Adipocyte (in vitro differentiated cells): ENCODE measurements around the gene PTGDR.

Experiments
- DNase-seq: peaks from one replicate; pipeline ENCODE4 v3.0.0-alpha.2; 2015; ENCODE audit warnings: low read depth
- H3K27me3 ChIP-seq: replicated peaks from 2 replicates; pipeline ENCODE4 v1.7.0; 2013; ENCODE audit warnings: mild to moderate bottlenecking, low read length, moderate library complexity; ENCODE audit not compliant: control insufficient read depth, insufficient read depth
- H3K36me3 ChIP-seq: 2 replicates; pipeline ENCODE4 v1.7.0; 2013; ENCODE audit warnings: low read length, mild to moderate bottlenecking, moderate library complexity; ENCODE audit not compliant: control insufficient read depth, insufficient read depth, severe bottlenecking
- H3K4me1 ChIP-seq: 2 replicates; pipeline ENCODE4 v1.7.0; 2013; ENCODE audit warnings: mild to moderate bottlenecking, low read length, moderate library complexity; ENCODE audit not compliant: control insufficient read depth, insufficient read depth
- H3K4me3 ChIP-seq: 2 replicates; pipeline ENCODE4 v1.7.0; 2013; ENCODE audit warnings: mild to moderate bottlenecking, low read length, moderate library complexity
- H3K9ac ChIP-seq: 2 replicates; pipeline ENCODE4 v1.7.0; 2013; ENCODE audit warnings: mild to moderate bottlenecking, low read length, moderate library complexity
- H3K9me3 ChIP-seq: 2 replicates; pipeline ENCODE4 v1.7.0; 2013; ENCODE audit warnings: mild to moderate bottlenecking, low read length, moderate library complexity; ENCODE audit not compliant: control insufficient read depth

Gene PTGDR

DNA sequence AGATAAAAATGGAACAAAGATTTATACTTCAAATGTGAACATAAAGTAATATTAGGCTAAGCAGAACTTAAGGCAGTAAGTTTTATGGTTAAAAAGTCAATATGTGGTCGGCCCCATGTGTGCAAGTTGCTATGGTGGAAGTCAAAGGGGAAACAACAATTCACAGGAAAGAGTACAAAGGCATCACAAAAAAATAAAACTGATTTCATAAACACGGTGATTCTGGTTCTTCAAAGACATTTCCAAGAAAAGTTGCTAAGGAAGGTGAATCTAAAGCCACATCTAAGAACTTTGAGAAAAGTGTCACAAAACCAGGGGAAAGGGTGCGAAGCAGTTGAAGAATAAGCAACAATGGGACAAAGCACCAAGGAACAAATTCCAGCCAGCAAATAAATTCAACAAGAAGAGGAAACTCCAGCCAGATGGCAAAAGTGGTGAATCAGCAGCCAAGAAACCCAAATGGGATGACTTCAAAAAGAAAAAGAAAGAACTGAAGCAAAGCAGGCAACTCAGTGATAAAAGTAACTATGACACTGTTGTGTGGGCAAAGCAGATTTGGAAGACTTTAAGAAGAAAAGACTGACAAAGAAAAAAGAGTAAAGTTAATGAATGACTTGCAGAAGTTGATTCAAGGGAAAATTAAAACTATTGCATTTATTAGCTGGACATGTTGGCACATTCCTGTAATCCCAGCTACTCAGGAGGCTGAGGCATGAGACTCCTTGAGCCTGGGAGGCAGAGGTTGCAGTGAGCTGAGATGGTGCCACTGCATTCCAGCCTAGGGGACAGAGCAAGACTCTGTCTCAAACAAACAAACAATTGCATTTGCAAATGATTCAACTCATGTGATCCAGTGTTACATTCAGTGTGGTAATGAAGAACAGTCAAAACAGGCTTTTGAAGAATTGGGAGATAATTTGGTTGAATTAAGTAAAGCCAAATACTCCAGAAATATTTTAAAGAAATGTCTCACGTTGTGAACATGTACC, 19.5 kb downstream of the PTGDR start:
- H3K36me3 ChIP-seq: no peaks in the 10 kb centered on the region
- no peaks in the 10 kb centered on the region for H3K9me3 ChIP-seq
- H3K4me1 ChIP-seq: peaks cover 19% of the 10 kb centered on the region
- peak; percentile 32 for DNase-seq
- H3K9ac ChIP-seq: no peak overlapping the region
- no peaks in the 10 kb centered on the region for H3K27me3 ChIP-seq
- H3K4me3 ChIP-seq: no peak overlapping the region

- Histone ChIP-seq H3K4me1 (no peaks in the 10 kb centered on the region), H3K9ac (no peak overlapping the region), H3K9me3 (no peaks in the 10 kb centered on the region), H3K27me3 (no peaks in the 10 kb centered on the region), H3K4me3 (no peak overlapping the region), H3K36me3 (no peaks in the 10 kb centered on the region)
- DNase-seq: no peak
Observed at GRCh38 chr14:52296378-52296777, 28.9 kb downstream of the PTGDR start.

- Histone ChIP-seq H3K27me3 (no peaks in the 10 kb centered on the region), H3K36me3 (no peaks in the 10 kb centered on the region), H3K9me3 (no peaks in the 10 kb centered on the region), H3K9ac (no peak overlapping the region), H3K4me3 (no peak overlapping the region), H3K4me1 (no peaks in the 10 kb centered on the region)
- no peak for DNase-seq
Observed at GRCh38 chr14:52298795-52299194, 31.3 kb downstream of the PTGDR start.

DNA sequence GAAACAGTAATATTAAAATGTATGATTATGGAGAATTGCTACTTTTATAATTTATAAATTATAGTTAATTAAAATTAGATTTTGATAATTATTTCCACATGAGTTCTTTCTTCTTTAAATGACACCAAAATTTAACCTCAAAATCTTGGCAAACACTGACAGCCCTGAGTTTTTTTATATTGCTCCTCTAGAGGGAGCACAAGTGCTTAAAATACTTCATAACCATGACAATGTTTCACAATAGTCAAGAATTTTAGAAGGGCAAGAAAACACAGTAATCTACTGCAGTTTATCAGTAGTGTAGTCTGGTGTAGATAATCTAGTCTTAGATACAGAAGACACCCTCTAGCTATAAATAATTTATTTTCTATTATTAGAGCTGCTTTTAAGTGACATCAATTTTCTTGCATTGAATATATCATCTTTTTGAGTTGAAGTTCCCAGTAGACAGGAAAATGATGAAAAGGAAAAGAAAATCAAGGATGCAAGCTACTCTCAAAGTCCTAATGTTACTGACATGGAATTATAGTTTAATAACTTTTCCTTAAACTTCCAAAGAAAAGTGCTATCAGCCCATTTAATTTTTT, 32.3 kb downstream of the PTGDR start:
- Histone ChIP-seq H3K36me3 (no peaks in the 10 kb centered on the region), H3K9me3 (no peaks in the 10 kb centered on the region), H3K27me3 (no peaks in the 10 kb centered on the region), H3K9ac (no peak overlapping the region), H3K4me3 (no peak overlapping the region), H3K4me1 (peaks cover 3% of the 10 kb centered on the region)
- DNase-seq: peak; percentile 89

DNA sequence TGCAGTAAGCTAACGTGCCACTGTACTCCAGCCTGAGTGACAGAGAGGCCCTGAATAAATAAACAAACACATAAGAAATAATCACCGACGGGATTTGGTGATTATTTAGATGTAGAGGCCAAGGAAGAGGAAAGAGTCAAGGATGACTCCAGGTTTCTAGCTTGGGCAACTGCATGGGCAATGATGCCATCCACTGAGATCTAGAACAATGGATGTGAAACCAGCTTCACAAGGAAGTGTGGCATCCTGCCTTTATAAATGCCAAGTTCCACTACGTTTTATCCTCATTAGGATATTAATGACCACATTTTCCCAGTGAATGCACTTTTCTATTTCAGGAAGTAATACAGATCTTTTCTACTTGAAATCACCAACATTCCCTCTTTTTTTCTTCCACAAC, 35.7 kb downstream of the PTGDR start:
- DNase-seq: no peak
- Histone ChIP-seq H3K4me1 (peaks cover 3% of the 10 kb centered on the region), H3K9ac (no peak overlapping the region), H3K4me3 (no peak overlapping the region), H3K36me3 (no peaks in the 10 kb centered on the region), H3K9me3 (no peaks in the 10 kb centered on the region), H3K27me3 (no peaks in the 10 kb centered on the region)

DNA sequence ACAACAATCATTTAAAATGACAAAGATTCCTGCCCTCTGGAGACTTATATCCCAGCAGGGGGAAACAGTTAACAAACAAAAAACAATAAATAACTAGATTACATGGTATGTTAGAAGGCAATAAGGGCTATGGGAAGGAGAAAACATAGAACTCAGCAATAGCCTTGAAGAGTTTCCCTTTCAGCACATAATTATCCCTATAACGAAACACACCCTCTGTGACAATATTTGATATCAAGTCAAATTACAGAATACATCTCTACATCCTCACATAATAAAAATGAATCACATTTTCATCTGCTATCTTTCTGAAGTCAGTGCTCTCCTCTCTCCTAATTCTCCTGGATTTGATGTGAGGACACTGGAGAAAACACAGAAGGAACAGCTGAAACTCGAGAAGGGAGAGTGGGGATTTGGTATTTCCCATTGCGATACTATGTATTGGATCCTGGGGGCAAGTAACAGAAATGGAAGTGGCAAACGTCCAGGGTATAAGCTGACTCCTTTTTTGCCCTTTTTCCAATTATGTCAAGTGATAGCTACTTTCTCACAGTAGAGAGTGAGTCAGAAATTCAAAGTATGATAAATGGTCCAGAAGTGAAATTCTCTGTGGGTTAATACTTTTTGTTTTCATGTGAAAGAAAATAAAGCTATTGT, 36.9 kb downstream of the PTGDR start:
- Histone ChIP-seq H3K36me3 (no peaks in the 10 kb centered on the region), H3K27me3 (no peaks in the 10 kb centered on the region), H3K9ac (no peak overlapping the region), H3K4me3 (no peak overlapping the region), H3K4me1 (peaks cover 3% of the 10 kb centered on the region), H3K9me3 (no peaks in the 10 kb centered on the region)
- peak; percentile 40 for DNase-seq

DNA sequence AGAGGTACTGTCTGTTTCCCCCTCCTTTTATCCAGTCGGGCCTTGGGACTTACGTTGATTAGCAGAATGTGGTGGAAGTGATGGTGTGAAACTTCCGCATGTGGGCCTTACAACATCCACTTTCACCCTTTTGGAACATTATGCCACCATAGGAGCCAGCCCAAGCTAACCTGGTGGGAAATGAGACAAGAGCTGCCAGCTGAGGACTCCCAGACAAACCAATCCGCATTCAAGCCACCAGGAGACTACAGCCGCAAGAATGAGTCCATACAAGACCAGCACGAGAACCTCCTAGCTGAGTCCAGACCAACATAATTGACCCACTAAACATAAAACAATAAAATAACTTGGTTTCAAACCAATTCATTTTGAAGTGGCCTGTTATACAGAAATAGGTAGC, 37.5 kb downstream of the PTGDR start:
- Histone ChIP-seq H3K9ac (no peak overlapping the region), H3K36me3 (no peaks in the 10 kb centered on the region), H3K9me3 (no peaks in the 10 kb centered on the region), H3K4me1 (peaks cover 3% of the 10 kb centered on the region), H3K4me3 (no peak overlapping the region), H3K27me3 (no peaks in the 10 kb centered on the region)
- no peak for DNase-seq

- no peak overlapping the region for H3K9ac ChIP-seq
- H3K36me3 ChIP-seq: no peaks in the 10 kb centered on the region
- peaks cover 8% of the 10 kb centered on the region for H3K4me1 ChIP-seq
- H3K4me3 ChIP-seq: no peak overlapping the region
- DNase-seq: no peak
- no peaks in the 10 kb centered on the region for H3K9me3 ChIP-seq
- no peaks in the 10 kb centered on the region for H3K27me3 ChIP-seq
Observed at GRCh38 chr14:52307376-52307775, 39.9 kb downstream of the PTGDR start.

- H3K4me1 ChIP-seq: peaks cover 14% of the 10 kb centered on the region
- no peak overlapping the region for H3K9ac ChIP-seq
- DNase-seq: no peak
- no peaks in the 10 kb centered on the region for H3K36me3 ChIP-seq
- no peak overlapping the region for H3K4me3 ChIP-seq
- no peaks in the 10 kb centered on the region for H3K9me3 ChIP-seq
- no peaks in the 10 kb centered on the region for H3K27me3 ChIP-seq
Observed at GRCh38 chr14:52307905-52308304, 40.4 kb downstream of the PTGDR start.

- Histone ChIP-seq H3K4me1 (peaks cover 15% of the 10 kb centered on the region), H3K9me3 (no peaks in the 10 kb centered on the region), H3K36me3 (no peaks in the 10 kb centered on the region), H3K9ac (no peak overlapping the region), H3K4me3 (no peak overlapping the region), H3K27me3 (no peaks in the 10 kb centered on the region)
- no peak for DNase-seq
Observed at GRCh38 chr14:52310541-52310940, 43.0 kb downstream of the PTGDR start.

DNA sequence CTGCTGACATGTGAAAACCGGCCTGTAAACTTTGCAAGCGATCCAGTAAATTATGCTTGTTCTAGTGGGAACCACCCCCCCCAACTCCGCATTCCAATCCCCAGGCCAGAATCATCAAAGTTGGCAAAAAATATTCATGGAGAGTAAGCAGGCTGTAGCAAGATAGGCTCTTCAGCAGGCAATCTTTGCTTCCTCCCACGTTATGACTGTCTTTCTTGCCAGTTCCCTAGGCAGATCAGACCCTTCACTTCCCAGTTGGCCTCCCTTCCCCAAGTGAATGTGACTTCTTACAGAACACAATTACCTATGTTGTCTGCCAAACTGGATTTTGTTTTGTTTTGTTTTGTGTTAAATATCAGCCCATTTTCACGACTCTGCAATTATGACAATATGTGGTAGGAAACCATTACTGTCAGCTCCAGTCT, 45.4 kb downstream of the PTGDR start:
- no peaks in the 10 kb centered on the region for H3K9me3 ChIP-seq
- no peaks in the 10 kb centered on the region for H3K36me3 ChIP-seq
- H3K4me1 ChIP-seq: peaks cover 18% of the 10 kb centered on the region
- DNase-seq: no peak
- no peaks in the 10 kb centered on the region for H3K27me3 ChIP-seq
- peak overlapping the region; percentile 88 for H3K4me3 ChIP-seq
- peak overlapping the region; percentile 84 for H3K9ac ChIP-seq
